ENCODE measurements around the gene RFX2. TPM values are rescaled to one million over a fixed set of nuclear protein-coding genes. Genes with fewer than 3 reads are reported as not detected.

Gene RFX2
- total RNA-seq, 1 donor from 2014 or later = 20.9 TPM

- intact Hi-C loops (cut with DNase I) = no loop called here
- TF ChIP-seq CTCF (IDR thresholded peaks at IDR 0.05) = no peak
- Histone ChIP-seq H3K27me3 (ENCODE audit: low read depth) (no peaks in the 10 kb centered on the region), H3K27ac (no peak overlapping the region), H3K4me1 (peaks cover 23% of the 10 kb centered on the region), H3K36me3 (peaks cover 26% of the 10 kb centered on the region), H3K4me3 (no peak overlapping the region), H3K9me3 (no peaks in the 10 kb centered on the region)
- no peak for ATAC-seq
- no peak for DNase-seq
Measured at GRCh38 chr19:5992756-5993155, 117.5 kb downstream of the RFX2 start.

DNA sequence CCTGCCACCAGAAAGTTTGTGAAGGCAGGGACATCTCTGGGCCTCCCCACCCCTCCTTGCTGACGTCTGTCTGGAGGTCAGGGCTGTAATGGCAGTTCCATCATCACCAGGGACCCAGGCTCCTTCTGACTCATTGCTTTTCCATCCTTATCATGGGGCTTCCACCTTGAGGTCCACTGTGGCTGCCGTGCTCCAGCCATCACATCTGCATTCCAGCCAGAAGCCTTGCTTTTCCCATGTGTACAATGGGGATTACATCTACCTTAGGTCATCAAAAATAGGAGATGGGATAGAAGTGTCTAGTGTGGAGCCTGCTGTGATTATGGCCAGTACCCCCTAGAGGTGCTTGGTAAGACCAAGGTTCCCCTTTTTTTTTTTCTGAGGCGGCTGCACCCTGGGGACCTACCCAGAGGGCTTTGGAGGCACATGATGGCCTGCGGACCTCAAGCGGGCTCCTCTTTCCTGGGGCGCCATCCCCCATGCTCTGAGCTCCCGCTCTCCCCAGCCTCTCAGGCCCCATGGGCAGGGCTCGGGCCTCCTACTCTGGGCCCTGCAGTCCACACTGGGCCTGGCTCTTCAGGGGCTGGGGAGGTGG, 119.0 kb downstream of the RFX2 start:
- Histone ChIP-seq H3K36me3 (peaks cover 15% of the 10 kb centered on the region), H3K4me1 (peaks cover 33% of the 10 kb centered on the region), H3K4me3 (no peak overlapping the region), H3K27ac (no peak overlapping the region), H3K9me3 (no peaks in the 10 kb centered on the region), H3K27me3 (ENCODE audit: low read depth) (no peaks in the 10 kb centered on the region)
- ATAC-seq (no peak), DNase-seq (no peak)
- intact Hi-C loops (cut with DNase I) = no loop called here
- TF ChIP-seq CTCF (IDR thresholded peaks at IDR 0.05) = no peak

- intact Hi-C loops (cut with DNase I) = no loop called here
- H3K4me1 ChIP-seq = peaks cover 33% of the 10 kb centered on the region
- H3K9me3 ChIP-seq = no peaks in the 10 kb centered on the region
- no peak overlapping the region for H3K4me3 ChIP-seq
- no peak for ATAC-seq
- TF ChIP-seq CTCF (IDR thresholded peaks at IDR 0.05) = no peak
- no peak for DNase-seq
- H3K36me3 ChIP-seq = peaks cover 13% of the 10 kb centered on the region
- H3K27ac ChIP-seq = no peak overlapping the region
- H3K27me3 ChIP-seq (ENCODE audit: low read depth) = no peaks in the 10 kb centered on the region
Measured at GRCh38 chr19:5990289-5990797, 120.0 kb downstream of the RFX2 start.

DNA sequence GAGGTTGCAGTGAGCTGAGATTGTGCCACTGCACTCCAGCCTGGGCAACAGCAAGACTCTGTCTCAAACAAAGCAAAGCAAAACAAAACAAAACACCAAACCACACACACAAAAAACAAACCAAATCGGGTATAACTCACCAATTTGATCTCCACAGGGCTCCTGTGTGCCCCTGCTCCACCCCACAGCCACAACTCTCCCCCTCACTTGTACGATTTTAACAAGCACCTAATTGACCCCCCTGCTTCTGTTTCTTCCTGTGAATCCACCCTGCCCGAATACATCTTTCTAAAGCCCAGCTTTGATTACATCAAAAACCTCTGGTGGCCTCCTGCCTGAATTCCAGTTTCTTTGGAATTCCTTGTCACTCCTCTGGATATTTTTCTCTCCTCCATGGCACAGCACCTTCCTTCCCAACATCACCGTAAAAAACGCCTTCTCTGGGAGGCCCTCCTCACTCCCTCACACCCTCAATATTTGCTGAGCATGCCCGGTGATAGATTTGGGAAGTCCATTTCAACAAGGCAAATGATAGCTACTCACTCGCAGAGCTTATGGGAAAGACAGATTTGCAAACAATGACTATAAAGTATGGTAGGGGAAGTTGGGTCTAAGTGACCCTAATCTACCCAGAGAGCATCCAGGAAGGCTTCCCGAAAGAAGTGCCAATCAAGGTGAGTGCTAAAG, 120.8 kb downstream of the RFX2 start:
- ATAC-seq = no peak
- Histone ChIP-seq H3K4me1 (peaks cover 28% of the 10 kb centered on the region), H3K4me3 (no peak overlapping the region), H3K36me3 (peaks cover 12% of the 10 kb centered on the region), H3K27me3 (ENCODE audit: low read depth) (no peaks in the 10 kb centered on the region), H3K27ac (no peak overlapping the region), H3K9me3 (no peaks in the 10 kb centered on the region)
- no peak for DNase-seq
- intact Hi-C loops (cut with DNase I) = no loop called here
- TF ChIP-seq CTCF (IDR thresholded peaks at IDR 0.05) = no peak

GRCh38 chr19:5988517-5989387, 121.5 kb downstream of the RFX2 start:
- no peak for ATAC-seq
- H3K4me1 ChIP-seq = peaks cover 21% of the 10 kb centered on the region

More at GRCh38 chr19:5988517-5989387, 121.5 kb downstream of the RFX2 start:
- no peaks in the 10 kb centered on the region for H3K27me3 ChIP-seq (ENCODE audit: low read depth)
- no peak overlapping the region for H3K27ac ChIP-seq
- H3K36me3 ChIP-seq = peaks cover 9% of the 10 kb centered on the region
- DNase-seq = no peak
- no peaks in the 10 kb centered on the region for H3K9me3 ChIP-seq
- intact Hi-C loops (cut with DNase I) = no loop called here
- H3K4me3 ChIP-seq = no peak overlapping the region
- no peak for TF ChIP-seq CTCF (IDR thresholded peaks at IDR 0.05)

Measured in lower lobe of right lung (tissue), 2 donors.